IMR-90 (cell line): ENCODE data around the gene HLA-C. TPM values are rescaled to one million over a fixed set of nuclear protein-coding genes. Genes with fewer than 3 reads are reported as not detected.

Source experiments
- ATAC-seq: fragments of 200-7000 bp; cut with Tn5 transposase; 2 replicates; pipeline ENCODE4 v1.9.1; 2020; ENCODE audit warnings: low read depth, mild to moderate bottlenecking, moderate library complexity
- BruUV-seq: library from RNA; stranded (reverse); fragments of 400-500 nt; replicated peaks from 2 replicates; lab custom pipeline; 2021; lab: Mats Ljungman, UMichigan
- CTCF ChIA-PET: fragments of 300-600 bp; formaldehyde crosslinking; extraction: SDS; loops from one replicate; lab custom pipeline; 2021; ENCODE audit warnings: antibody characterized with exemption; lab: Yijun Ruan, JAX
- POLR2A ChIA-PET: fragments of 300-600 bp; sonication (Branson Sonifier 250); formaldehyde crosslinking; loops from one replicate; lab custom pipeline; 2022; ENCODE audit warnings: antibody characterized with exemption; ENCODE audit not compliant: unreplicated experiment; lab: Charles Lee
- DNase-seq: peaks from one replicate; pipeline ENCODE4 v3.0.0; 2013
- H2AFZ ChIP-seq: replicated peaks from 2 replicates; pipeline ENCODE3; 2013; ENCODE audit warnings: low read length, mild to moderate bottlenecking; ENCODE audit not compliant: poor library complexity
- H2AK5ac ChIP-seq: 2 replicates; pipeline ENCODE4 v1.6.1; 2013; ENCODE audit warnings: low read depth, low read length, inconsistent platforms
- H2AK9ac ChIP-seq: replicated peaks from 2 replicates; pipeline ENCODE3; 2013; ENCODE audit warnings: mild to moderate bottlenecking, low read depth, low read length, moderate library complexity; ENCODE audit not compliant: poor library complexity
- H2BK120ac ChIP-seq: 2 replicates; pipeline ENCODE4 v1.6.1; 2013; ENCODE audit warnings: low read depth, low read length, inconsistent platforms
- H2BK15ac ChIP-seq: 3 replicates; pipeline ENCODE4 v1.6.1; 2013; ENCODE audit warnings: low read depth, low read length, inconsistent platforms
- H2BK20ac ChIP-seq: 2 replicates; pipeline ENCODE4 v1.6.1; 2013; ENCODE audit warnings: low read depth, mild to moderate bottlenecking, inconsistent platforms, low read length, moderate library complexity
- H2BK5ac ChIP-seq: 2 replicates; pipeline ENCODE4 v1.6.1; 2013; ENCODE audit warnings: mild to moderate bottlenecking, low read depth, low read length, inconsistent platforms; ENCODE audit not compliant: poor library complexity, severe bottlenecking
- H3K14ac ChIP-seq: replicated peaks from 2 replicates; pipeline ENCODE4 v1.6.1; 2013; ENCODE audit warnings: low read depth, low read length, inconsistent platforms
- H3K18ac ChIP-seq: 2 replicates; pipeline ENCODE4 v1.6.1; 2013; ENCODE audit warnings: low read depth, low read length, control low read depth
- H3K23ac ChIP-seq: 2 replicates; pipeline ENCODE4 v1.6.1; 2013; ENCODE audit warnings: low read depth, low read length, inconsistent platforms
- H3K27ac ChIP-seq: 2 replicates; pipeline ENCODE4 v1.5.1; 2013; ENCODE audit warnings: mild to moderate bottlenecking, control low read depth, low read length; ENCODE audit not compliant: insufficient read depth
- H3K27me3 ChIP-seq: 2 replicates; pipeline ENCODE4 v1.6.1; 2013; ENCODE audit warnings: low read length; ENCODE audit not compliant: control insufficient read depth, insufficient read depth
- H3K36me3 ChIP-seq: 2 replicates; pipeline ENCODE4 v1.6.1; 2013; ENCODE audit warnings: low read length, mixed read lengths; ENCODE audit not compliant: control insufficient read depth, insufficient read depth
- H3K4ac ChIP-seq: 2 replicates; pipeline ENCODE4 v1.6.1; 2013; ENCODE audit warnings: low read depth, low read length, inconsistent platforms
- H3K4me1 ChIP-seq: 2 replicates; pipeline ENCODE4 v1.6.1; 2013; ENCODE audit warnings: low read length, mixed read lengths; ENCODE audit not compliant: control insufficient read depth, insufficient read depth
- H3K4me2 ChIP-seq: 2 replicates; pipeline ENCODE4 v1.6.1; 2013; ENCODE audit warnings: low read depth, mild to moderate bottlenecking, control low read depth, low read length, moderate library complexity
- H3K4me3 ChIP-seq: 2 replicates; pipeline ENCODE4 v1.5.1; 2013; ENCODE audit warnings: low read depth, mild to moderate bottlenecking, control low read depth, low read length, moderate library complexity; ENCODE audit not compliant: insufficient read depth
- H3K56ac ChIP-seq: 2 replicates; pipeline ENCODE4 v1.6.1; 2013; ENCODE audit warnings: low read length, inconsistent platforms; ENCODE audit not compliant: insufficient read depth; ENCODE audit errors: extremely low read depth
- H3K79me1 ChIP-seq, 2 experiments: 2 replicates each; pipeline ENCODE4 v1.6.1; 2013; ENCODE audit warnings: low read length in 2 of 2, inconsistent platforms in 1 of 2, low read depth in 1 of 2
- H3K9ac ChIP-seq: 2 replicates; pipeline ENCODE4 v1.6.1; 2013; ENCODE audit warnings: low read depth, low read length, control low read depth
- H3K9me1 ChIP-seq: 2 replicates; pipeline ENCODE4 v1.6.1; 2013; ENCODE audit warnings: low read length, inconsistent platforms; ENCODE audit not compliant: insufficient read depth
- H3K9me3 ChIP-seq: 2 replicates; pipeline ENCODE4 v1.6.1; 2013; ENCODE audit warnings: low read length; ENCODE audit not compliant: control insufficient read depth, insufficient read depth
- H4K20me1 ChIP-seq: 2 replicates; pipeline ENCODE4 v1.6.1; 2013; ENCODE audit warnings: low read length, inconsistent platforms; ENCODE audit not compliant: insufficient read depth
- H4K5ac ChIP-seq: 2 replicates; pipeline ENCODE4 v1.6.1; 2013; ENCODE audit warnings: mild to moderate bottlenecking, low read depth, low read length, control low read depth
- H4K8ac ChIP-seq, 2 experiments: 2 replicates each; pipeline ENCODE4 v1.6.1; 2013; ENCODE audit warnings: low read depth in 2 of 2, low read length in 2 of 2, control low read depth in 1 of 2, inconsistent platforms in 1 of 2
- H4K91ac ChIP-seq: 2 replicates; pipeline ENCODE4 v1.6.1; 2013; ENCODE audit warnings: low read depth, low read length, inconsistent platforms; ENCODE audit not compliant: insufficient read depth
- BHLHE40 ChIP-seq: fragments of 150-350 bp; IDR thresholded peaks from 2 replicates; pipeline ENCODE4 v1.6.1; 2016; ENCODE audit warnings: mild to moderate bottlenecking, low read depth, low read length
- CEBPB ChIP-seq: IDR thresholded peaks from 2 replicates; pipeline ENCODE4 v1.6.1; 2012; ENCODE audit warnings: low read depth, low read length, improper control_type of control experiment
- CHD1 ChIP-seq: IDR thresholded peaks from 2 replicates; pipeline ENCODE4 v1.6.1; 2012; ENCODE audit warnings: low read depth, low read length, improper control_type of control experiment
- FOS ChIP-seq: fragments of 150-350 bp; IDR thresholded peaks from 2 replicates; pipeline ENCODE4 v1.6.1; 2016; ENCODE audit warnings: low read depth, low read length
- MXI1 ChIP-seq: IDR thresholded peaks from 2 replicates; pipeline ENCODE4 v1.6.1; 2012; ENCODE audit warnings: low read depth, mild to moderate bottlenecking, low read length, moderate library complexity, borderline replicate concordance
- NFE2L2 ChIP-seq: fragments of 150-350 bp; IDR thresholded peaks from 2 replicates; pipeline ENCODE4 v1.6.1; 2016; ENCODE audit warnings: low read depth, mild to moderate bottlenecking, low read length
- POLR2A ChIP-seq: IDR thresholded peaks from 2 replicates; pipeline ENCODE4 v1.6.1; 2012; ENCODE audit warnings: mild to moderate bottlenecking, low read depth, low read length
- RAD21 ChIP-seq: IDR thresholded peaks from 2 replicates; pipeline ENCODE4 v1.6.1; 2012; ENCODE audit warnings: low read length, improper control_type of control experiment
- RCOR1 ChIP-seq: IDR thresholded peaks from 2 replicates; pipeline ENCODE4 v1.6.1; 2012; ENCODE audit warnings: mild to moderate bottlenecking, low read length, improper control_type of control experiment; ENCODE audit not compliant: insufficient replicate concordance
- SMC3 ChIP-seq: fragments of 150-350 bp; IDR thresholded peaks from 2 replicates; pipeline ENCODE4 v1.6.1; 2016; ENCODE audit warnings: low read depth, mild to moderate bottlenecking, antibody characterized with exemption, low read length, moderate library complexity
- WGBS, 2 experiments: methylation state at CpG; one replicate each; pipeline versions ENCODE4 v1.1.5 to v1.1.7; 2013; ENCODE audit warnings: missing lambda C conversion rate in 2 of 2; ENCODE audit not compliant: insufficient read length in 1 of 2; ENCODE audit errors: extremely low coverage in 2 of 2; 5-methylcytosine and 5-hydroxymethylcytosine counted together
- dilution Hi-C: fragments of 300-500 bp; cut with HindIII; formaldehyde crosslinking; loops from one replicate; pipeline ENCODE4 v1.14.3; 2018; ENCODE audit warnings: low sequenced_read_pairs; ENCODE audit not compliant: unreplicated experiment
- in situ Hi-C: fragments of 300-500 bp; cut with MboI; formaldehyde crosslinking; loops from 3 replicates; pipeline ENCODE4 v1.14.3; 2019; ENCODE audit warnings: low sequenced_read_pairs, inconsistent platforms, mixed read lengths
- intact Hi-C: fragments of 100-400 bp; cut with micrococcal nuclease; formaldehyde crosslinking; loops from 2 replicates; pipeline ENCODE4 v1.10.0; 2022
- polyA plus RNA-seq, 3 experiments: library from polyadenylated mRNA; depleted of rRNA; stranded (reverse); fragments of >200 nt; gene quantifications; 2 replicates each; pipeline ENCODE4 v1.2.3, GENCODE V29; 2012; ENCODE audit warnings: low replicate concordance in 1 of 3
- total RNA-seq: library from RNA; depleted of rRNA; stranded (reverse); fragments of >200 nt; gene quantifications from 2 replicates; pipeline ENCODE4 v1.2.3, GENCODE V29; 2012
- TF ChIP-seq, protein P1 (sequence below): conservative IDR thresholded peaks from 2 replicates; pipeline ENCODE4 v1.5.1; 2012; ENCODE audit warnings: mild to moderate bottlenecking, low read depth, low read length, improper control_type of control experiment
- TF ChIP-seq, protein P2 (sequence below): fragments of 150-350 bp; IDR thresholded peaks from 2 replicates; pipeline ENCODE4 v1.6.1; 2017; ENCODE audit warnings: mild to moderate bottlenecking, antibody characterized with exemption, low read length, low read depth

Gene HLA-C
- total and polyA plus RNA-seq, 2 of the 4 experiments (the other 2 are of a cell fraction), result 8.8 to 87.3 TPM

DNA sequence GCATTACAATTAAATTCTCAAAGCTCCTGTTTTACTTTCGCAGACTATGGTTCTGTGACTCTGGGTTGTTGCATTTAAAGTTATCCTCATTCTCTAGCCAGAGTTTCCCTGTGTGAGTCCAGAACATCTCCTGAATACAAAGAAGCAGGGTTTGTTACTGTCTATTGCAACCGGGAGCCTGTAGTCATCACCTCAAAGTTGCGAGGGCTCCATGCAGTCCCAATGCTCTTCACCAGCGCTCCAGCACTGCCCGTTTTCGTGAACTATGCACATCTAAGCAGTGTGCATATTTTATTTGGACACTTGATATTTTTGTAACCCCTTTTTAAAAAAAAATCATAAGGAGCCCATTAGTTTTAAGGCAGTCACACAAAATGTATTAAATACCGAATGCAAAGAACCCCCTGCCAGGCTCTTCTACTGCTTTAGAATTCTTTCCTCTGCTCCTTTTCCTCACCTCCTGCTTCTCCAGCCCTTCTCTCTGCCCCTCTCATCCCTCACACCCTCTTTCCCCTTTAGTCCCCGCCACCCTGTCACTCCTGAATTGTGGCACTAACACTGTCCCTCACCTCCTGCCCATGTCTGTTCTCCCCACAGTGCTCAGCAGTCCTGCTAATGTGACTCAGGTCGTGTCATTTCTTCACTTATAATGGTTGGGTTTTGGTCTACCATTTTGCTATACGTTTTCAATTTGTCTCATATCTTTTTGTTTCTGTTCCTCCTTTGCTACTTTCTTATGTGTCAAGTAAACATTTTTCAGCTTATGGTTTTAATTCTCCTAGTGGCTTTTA is 1.1 kb upstream of the HLA-C start:
- Histone ChIP-seq H3K4me2 (no peak overlapping the region; the same call in 1 of the 2 replicates), H3K27ac (no peak overlapping the region), H2BK120ac (no peak overlapping the region), H3K14ac (no peak overlapping the region), H4K5ac (no peak overlapping the region), H3K4me1 (no peaks in the 10 kb centered on the region; the same call in 1 of the 2 replicates), H3K27me3 (peaks cover 9% of the 10 kb centered on the region), H2AFZ (no peak overlapping the region), H2BK20ac (no peak overlapping the region), H3K56ac (no peak overlapping the region), H4K20me1 (no peaks in the 10 kb centered on the region), H4K8ac (peak overlapping the region; percentile 72 to 85; a peak in 2 of 4 replicates), H2BK15ac (no peak overlapping the region), H2AK9ac (no peak overlapping the region), H3K9me3 (no peaks in the 10 kb centered on the region; the same call in 1 of the 2 replicates), H3K9me1 (no peaks in the 10 kb centered on the region), H3K79me1 (peaks cover 0 to 3% of the 10 kb centered on the region in 2 experiments; a peak in 1 of 4 replicates), H2AK5ac (no peak overlapping the region), H3K18ac (no peak overlapping the region), H3K4ac (no peak overlapping the region), H2BK5ac (no peak overlapping the region), H3K4me3 (no peak overlapping the region), H4K91ac (no peak overlapping the region), H3K23ac (no peak overlapping the region), H3K9ac (no peak overlapping the region; the same call in 1 of the 2 replicates), H3K36me3 (peaks cover 10% of the 10 kb centered on the region)
- POLR2A ChIA-PET, result no interaction called here
- intact Hi-C loops (loop anchor here (1.0 to 5.0 kb wide), 3 partner anchors 76 to 136 kb away; partner anchors contain the start of genes HLA-B and PSORS1C2), dilution Hi-C loops (no loop called here), in situ Hi-C loops (no loop called here)
- no peak for DNase-seq
- 42% methylated on average over 2 of the region's 10 CpGs; no CpG with 5 or more reads in 1 of the 2 experiments for WGBS, 2 experiments
- BruUV-seq, result no TSS peak
- TF ChIP-seq BHLHE40, result no peak
- no peak for TF ChIP-seq RCOR1
- no peak for TF ChIP-seq MXI1
- no peak for TF ChIP-seq FOS
- no peak for TF ChIP-seq POLR2A
- TF ChIP-seq, protein P1, sequence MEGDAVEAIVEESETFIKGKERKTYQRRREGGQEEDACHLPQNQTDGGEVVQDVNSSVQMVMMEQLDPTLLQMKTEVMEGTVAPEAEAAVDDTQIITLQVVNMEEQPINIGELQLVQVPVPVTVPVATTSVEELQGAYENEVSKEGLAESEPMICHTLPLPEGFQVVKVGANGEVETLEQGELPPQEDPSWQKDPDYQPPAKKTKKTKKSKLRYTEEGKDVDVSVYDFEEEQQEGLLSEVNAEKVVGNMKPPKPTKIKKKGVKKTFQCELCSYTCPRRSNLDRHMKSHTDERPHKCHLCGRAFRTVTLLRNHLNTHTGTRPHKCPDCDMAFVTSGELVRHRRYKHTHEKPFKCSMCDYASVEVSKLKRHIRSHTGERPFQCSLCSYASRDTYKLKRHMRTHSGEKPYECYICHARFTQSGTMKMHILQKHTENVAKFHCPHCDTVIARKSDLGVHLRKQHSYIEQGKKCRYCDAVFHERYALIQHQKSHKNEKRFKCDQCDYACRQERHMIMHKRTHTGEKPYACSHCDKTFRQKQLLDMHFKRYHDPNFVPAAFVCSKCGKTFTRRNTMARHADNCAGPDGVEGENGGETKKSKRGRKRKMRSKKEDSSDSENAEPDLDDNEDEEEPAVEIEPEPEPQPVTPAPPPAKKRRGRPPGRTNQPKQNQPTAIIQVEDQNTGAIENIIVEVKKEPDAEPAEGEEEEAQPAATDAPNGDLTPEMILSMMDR, result no peak
- no peak for TF ChIP-seq SMC3
- TF ChIP-seq, protein P2, sequence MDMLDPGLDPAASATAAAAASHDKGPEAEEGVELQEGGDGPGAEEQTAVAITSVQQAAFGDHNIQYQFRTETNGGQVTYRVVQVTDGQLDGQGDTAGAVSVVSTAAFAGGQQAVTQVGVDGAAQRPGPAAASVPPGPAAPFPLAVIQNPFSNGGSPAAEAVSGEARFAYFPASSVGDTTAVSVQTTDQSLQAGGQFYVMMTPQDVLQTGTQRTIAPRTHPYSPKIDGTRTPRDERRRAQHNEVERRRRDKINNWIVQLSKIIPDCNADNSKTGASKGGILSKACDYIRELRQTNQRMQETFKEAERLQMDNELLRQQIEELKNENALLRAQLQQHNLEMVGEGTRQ, result no peak
- TF ChIP-seq CEBPB, result no peak
- no peak for TF ChIP-seq CHD1
- TF ChIP-seq RAD21, result no peak
- TF ChIP-seq NFE2L2, result no peak
- no peak for ATAC-seq
- CTCF ChIA-PET, result interaction anchor here (0.6 kb wide), 1 partner anchor 190 kb away, joined by 6 read pairs; no protein-coding TSS in a partner anchor
